ENCODE measurements around the gene UBA7.

- peak in 1 of 5 experiments; percentile 27 for TF ChIP-seq CTCF (IDR thresholded peaks at IDR 0.05 in 4 of 5, conservative IDR thresholded peaks at IDR 0.05 in 1 of 5)
- no peak for TF ChIP-seq POLR2A (IDR thresholded peaks at IDR 0.05)
These were observed 27.5 kb upstream of the UBA7 start for GRCh38 chr3:49841126-49841696.
